GM12878 (cell line): ENCODE measurements around the gene DGKQ. TPM values are rescaled to one million over a fixed set of nuclear protein-coding genes. Genes with fewer than 3 reads are reported as not detected.

Experiments used
- ATAC-seq: fragments of 200-7000 bp; cut with Tn5 transposase; 3 replicates; pipeline ENCODE4 v1.9.1; 2020; ENCODE audit warnings: mild to moderate bottlenecking, moderate library complexity
- BruUV-seq: library from RNA; stranded (reverse); fragments of 400-500 nt; replicated peaks from 2 replicates; lab custom pipeline; 2021; lab: Mats Ljungman, UMichigan
- CTCF ChIA-PET: fragments of 300-600 bp; sonication (Branson Sonifier 250); formaldehyde crosslinking; extraction: SDS; loops from one replicate; lab custom pipeline; 2021; ENCODE audit warnings: inconsistent platforms; lab: Yijun Ruan, JAX
- POLR2A ChIA-PET: fragments of 350-600 bp; formaldehyde crosslinking; extraction: SDS; loops from one replicate; lab custom pipeline; 2021; ENCODE audit warnings: inconsistent platforms; lab: Charles Lee
- RAD21 ChIA-PET: fragments of 300-600 bp; sonication (Branson Sonifier 250); formaldehyde crosslinking; loops from one replicate; lab custom pipeline; 2023; ENCODE audit warnings: antibody characterized with exemption; ENCODE audit not compliant: unreplicated experiment; lab: Charles Lee
- SMC1A ChIA-PET: fragments of 300-600 bp; sonication (Branson Sonifier 250); formaldehyde crosslinking; loops from one replicate; lab custom pipeline; 2023; ENCODE audit not compliant: unreplicated experiment, uncharacterized antibody; lab: Charles Lee
- DNase-seq: peaks from one replicate; pipeline ENCODE4 v3.0.0-alpha.2; 2011; ENCODE audit warnings: low read depth, low spot score
- FAIRE-seq: peaks from 3 replicates; lab custom pipeline; 2011; peaks lifted over from hg19 to GRCh38; lab: Jason Lieb, UNC
- H2AFZ ChIP-seq: 2 replicates; pipeline ENCODE4 v1.6.0; 2011; ENCODE audit warnings: low read depth, low read length, control low read depth; ENCODE audit not compliant: control insufficient read depth
- H3K27ac ChIP-seq: 2 replicates; pipeline ENCODE4 v1.5.1; 2011; ENCODE audit warnings: control low read depth; ENCODE audit not compliant: control insufficient read depth, insufficient read depth
- H3K27me3 ChIP-seq, 2 experiments: replicated peaks in 1 of 2; 2 replicates each; pipeline versions ENCODE4 v1.6.0 to v1.6.1; 2011; ENCODE audit warnings: low read length in 1 of 2; ENCODE audit not compliant: control insufficient read depth in 2 of 2, insufficient read depth in 2 of 2
- H3K36me3 ChIP-seq, 2 experiments: 2 replicates each; pipeline ENCODE4 v1.5.1; 2011; ENCODE audit warnings: low read length in 1 of 2; ENCODE audit not compliant: control insufficient read depth in 2 of 2, insufficient read depth in 2 of 2
- H3K4me1 ChIP-seq: 2 replicates; pipeline ENCODE4 v1.6.1; 2011; ENCODE audit warnings: mild to moderate bottlenecking, low read length, moderate library complexity, mixed read lengths; ENCODE audit not compliant: control insufficient read depth, insufficient read depth
- H3K4me2 ChIP-seq: 2 replicates; pipeline ENCODE4 v1.6.0; 2011; ENCODE audit warnings: control low read depth; ENCODE audit not compliant: control insufficient read depth, insufficient read depth
- H3K4me3 ChIP-seq: fragments of 200-600 bp; sonication (generic); 2 replicates; pipeline ENCODE4 v1.5.1; 2016
- H3K79me2 ChIP-seq: 2 replicates; pipeline ENCODE4 v1.6.0; 2011; ENCODE audit warnings: low read length; ENCODE audit not compliant: control insufficient read depth, insufficient read depth
- H3K9ac ChIP-seq: 2 replicates; pipeline ENCODE4 v1.8.0; 2011; ENCODE audit warnings: low read length, control low read depth, mixed read lengths; ENCODE audit not compliant: control insufficient read depth, insufficient read depth
- H3K9me3 ChIP-seq: replicated peaks from 3 replicates; pipeline ENCODE4 v1.5.1; 2011; ENCODE audit warnings: mild to moderate bottlenecking, low read length; ENCODE audit not compliant: control insufficient read depth, insufficient read depth
- H4K20me1 ChIP-seq: 2 replicates; pipeline ENCODE4 v1.6.0; 2011; ENCODE audit not compliant: control insufficient read depth, insufficient read depth
- CBX5 ChIP-seq: sonication (generic); IDR thresholded peaks from 2 replicates; pipeline ENCODE4 v1.6.1; 2016; ENCODE audit warnings: low read depth, moderate library complexity, mild to moderate bottlenecking, inconsistent platforms
- CREB1 ChIP-seq: IDR thresholded peaks from 2 replicates; pipeline ENCODE4 v1.6.1; 2012; ENCODE audit warnings: low read depth, mild to moderate bottlenecking, inconsistent platforms
- CREM ChIP-seq: IDR thresholded peaks from 2 replicates; pipeline ENCODE4 v1.6.1; 2014; ENCODE audit warnings: antibody characterized with exemption, low read depth
- FOXM1 ChIP-seq: IDR thresholded peaks from 2 replicates; pipeline ENCODE4 v1.6.1; 2012; ENCODE audit warnings: low read depth, mild to moderate bottlenecking, inconsistent platforms, low read length, moderate library complexity
- GATAD2B ChIP-seq: fragments of 450-650 bp; conservative IDR thresholded peaks from 2 replicates; pipeline ENCODE4 v1.6.1; 2017; ENCODE audit warnings: low read depth, mild to moderate bottlenecking, moderate library complexity
- SIX5 ChIP-seq: IDR thresholded peaks from 2 replicates; pipeline ENCODE4 v1.6.1; 2011; ENCODE audit warnings: mild to moderate bottlenecking, low read depth, low read length, moderate library complexity; ENCODE audit not compliant: severe bottlenecking
- ZBTB40 ChIP-seq: fragments of 450-650 bp; IDR thresholded peaks from 2 replicates; pipeline ENCODE4 v1.6.1; 2016; ENCODE audit warnings: mild to moderate bottlenecking, moderate library complexity, borderline replicate concordance
- WGBS: methylation state at CpG from one replicate; pipeline ENCODE4 v1.1.6; 2016; ENCODE audit warnings: low lambda C conversion rate; ENCODE audit not compliant: insufficient replicate concordance, insufficient coverage; ENCODE audit errors: missing lambda C conversion rate; 5-methylcytosine and 5-hydroxymethylcytosine counted together
- in situ Hi-C: fragments of 300-500 bp; cut with MboI; formaldehyde crosslinking; loops from 9 replicates; pipeline ENCODE4 v1.14.3; 2018; ENCODE audit warnings: mixed read lengths
- intact Hi-C: fragments of 100-400 bp; cut with micrococcal nuclease; formaldehyde crosslinking; loops from one replicate; pipeline ENCODE4 v1.14.2; 2022; ENCODE audit not compliant: unreplicated experiment
- polyA plus RNA-seq, 11 experiments: library from polyadenylated mRNA; depleted of rRNA in 4 of 11; unstranded in 6 of 11; stranded (reverse) in 5 of 11; fragments of >200 nt; fragmentation: Nextera tagmentation in 4 of 11; fragmentation: Illumina TruSeq in 1 of 11; extraction: Ambion mirVana in 4 of 11; extraction: Trizol in 1 of 11; gene quantifications; 1 replicate in 1 of 11; 2 replicates in 10 of 11; pipeline versions ENCODE4 v1.2.1 to v1.2.3, GENCODE V29; 2011 to 2016; ENCODE audit warnings: inconsistent platforms in 2 of 11, missing spikeins in 2 of 11, low read depth in 1 of 11
- total RNA-seq, 4 experiments: library from RNA; depleted of rRNA in 3 of 4; stranded (reverse); fragments of >200 nt in 3 of 4; fragmentation: Illumina TruSeq in 1 of 4; extraction: Trizol in 1 of 4; gene quantifications; 2 replicates each; pipeline versions ENCODE4 v1.2.1 to v1.2.3, GENCODE V29; 2013 to 2021
- TF ChIP-seq, protein P1 (sequence below): fragments of 450-650 bp; IDR thresholded peaks from 2 replicates; pipeline ENCODE4 v1.6.1; 2017; ENCODE audit warnings: mild to moderate bottlenecking
- TF ChIP-seq, protein P2 (sequence below): IDR thresholded peaks from 2 replicates; pipeline ENCODE4 v1.6.1; 2011; ENCODE audit warnings: mild to moderate bottlenecking, low read depth, low read length, moderate library complexity; ENCODE audit not compliant: insufficient replicate concordance

Gene DGKQ
- total and polyA plus RNA-seq, 10 of the 15 experiments (the other 5 are each of a cell fraction or from before 2014, with no cell fraction given), result 0.11 to 10.5 (median 1.4) TPM

DNA sequence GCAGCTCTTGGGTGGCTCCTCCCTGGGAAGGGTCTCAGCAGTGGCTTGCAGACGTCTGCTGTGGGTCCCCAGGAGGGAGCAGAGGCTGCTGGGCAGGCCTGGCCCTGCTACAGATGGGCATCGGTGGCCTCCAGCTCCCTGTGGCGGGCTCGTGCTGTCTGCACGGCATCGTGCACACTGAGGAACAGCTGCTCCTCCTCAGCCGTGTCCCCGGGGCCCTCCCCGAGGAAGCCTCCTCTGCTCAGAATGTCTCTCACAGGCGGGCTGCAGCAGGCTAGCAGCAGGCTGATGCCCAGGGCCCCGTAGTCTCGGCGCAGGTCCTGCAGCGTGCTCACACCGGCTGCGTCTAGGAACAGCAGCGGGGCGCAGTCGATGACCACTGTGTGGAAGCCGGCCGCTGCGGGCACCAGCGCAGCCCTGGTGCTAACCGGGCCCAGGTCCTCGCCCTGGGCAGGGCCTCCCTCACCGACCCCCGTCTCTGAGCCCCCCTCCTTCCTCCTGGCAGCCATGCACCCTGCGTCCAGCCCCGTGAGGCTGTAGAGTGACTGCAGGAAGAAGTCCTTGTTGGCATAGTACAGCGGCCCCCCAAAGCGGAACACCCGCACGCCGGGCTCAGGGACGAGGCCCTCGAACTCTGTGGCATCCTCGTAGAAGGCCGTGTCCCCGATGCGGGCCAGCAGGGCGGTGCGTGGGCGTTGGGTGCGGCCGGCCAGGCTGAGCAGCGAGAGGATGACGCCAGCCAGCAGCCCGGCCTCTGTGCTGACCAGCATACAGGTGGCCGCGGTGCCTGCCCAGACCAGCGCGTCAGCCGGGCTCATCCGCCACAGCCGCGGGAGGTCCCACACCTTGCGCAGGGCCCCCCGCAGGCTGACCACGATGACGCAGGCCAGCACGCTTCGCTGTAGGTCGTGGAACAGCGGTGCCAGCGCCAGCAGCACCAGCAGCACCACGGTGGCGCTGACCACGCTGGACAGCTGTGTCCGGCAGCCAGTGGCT lies 15.7 kb upstream of the DGKQ start (continued):
- TF ChIP-seq, protein P1, sequence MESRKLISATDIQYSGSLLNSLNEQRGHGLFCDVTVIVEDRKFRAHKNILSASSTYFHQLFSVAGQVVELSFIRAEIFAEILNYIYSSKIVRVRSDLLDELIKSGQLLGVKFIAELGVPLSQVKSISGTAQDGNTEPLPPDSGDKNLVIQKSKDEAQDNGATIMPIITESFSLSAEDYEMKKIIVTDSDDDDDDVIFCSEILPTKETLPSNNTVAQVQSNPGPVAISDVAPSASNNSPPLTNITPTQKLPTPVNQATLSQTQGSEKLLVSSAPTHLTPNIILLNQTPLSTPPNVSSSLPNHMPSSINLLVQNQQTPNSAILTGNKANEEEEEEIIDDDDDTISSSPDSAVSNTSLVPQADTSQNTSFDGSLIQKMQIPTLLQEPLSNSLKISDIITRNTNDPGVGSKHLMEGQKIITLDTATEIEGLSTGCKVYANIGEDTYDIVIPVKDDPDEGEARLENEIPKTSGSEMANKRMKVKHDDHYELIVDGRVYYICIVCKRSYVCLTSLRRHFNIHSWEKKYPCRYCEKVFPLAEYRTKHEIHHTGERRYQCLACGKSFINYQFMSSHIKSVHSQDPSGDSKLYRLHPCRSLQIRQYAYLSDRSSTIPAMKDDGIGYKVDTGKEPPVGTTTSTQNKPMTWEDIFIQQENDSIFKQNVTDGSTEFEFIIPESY, result no peak

DNA sequence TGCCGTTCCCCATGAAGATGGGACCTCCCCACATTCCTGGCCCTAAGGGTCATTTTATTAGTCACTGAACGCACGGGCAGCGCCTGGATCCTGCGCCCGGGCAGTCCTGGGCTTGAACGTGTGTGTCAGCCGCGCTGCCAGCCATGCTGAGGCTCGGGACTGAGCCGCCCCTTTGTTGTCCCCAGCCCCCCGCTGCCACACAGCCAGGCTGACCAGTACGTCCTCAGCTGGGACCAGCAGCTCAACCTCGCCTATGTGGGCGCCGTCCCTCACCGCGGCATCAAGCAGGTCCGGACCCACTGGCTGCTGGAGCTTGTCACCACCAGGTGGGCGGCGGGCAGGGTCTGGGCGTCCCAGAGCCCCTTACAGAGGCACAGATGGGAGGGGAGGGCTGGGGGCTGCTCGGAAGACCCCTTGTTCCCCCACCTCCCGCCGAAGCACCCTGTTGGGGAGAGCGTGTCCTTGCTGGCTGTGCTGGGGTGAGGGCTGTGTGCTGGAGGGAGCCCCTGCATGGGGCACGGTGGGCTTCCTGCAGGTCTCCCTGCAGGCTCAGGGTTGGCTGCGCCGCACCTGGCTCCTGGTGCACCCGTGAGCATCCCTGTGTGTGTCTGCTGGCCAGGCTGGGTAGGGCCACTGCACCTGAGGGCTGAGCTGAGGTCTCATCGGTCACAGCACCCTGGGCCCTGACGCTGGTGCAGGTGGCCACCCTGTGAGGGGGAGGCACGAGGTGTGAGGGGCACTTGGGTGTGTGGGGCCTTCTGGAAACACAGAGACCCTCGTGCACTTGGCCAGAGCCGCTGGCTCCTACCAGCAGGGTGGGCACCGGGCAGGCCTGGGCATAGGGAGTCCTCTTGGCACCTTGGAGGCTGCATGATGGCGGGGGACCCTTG lies 14.5 kb upstream of the DGKQ start:
- Histone ChIP-seq H3K4me3 (peak overlapping the region; percentile 63), H3K27ac (no peak overlapping the region), H4K20me1 (no peaks in the 10 kb centered on the region), H3K79me2 (no peaks in the 10 kb centered on the region), H3K27me3 (no peaks in the 10 kb centered on the region), H3K4me2 (peak overlapping the region; percentile 90), H3K9me3 (no peaks in the 10 kb centered on the region; the same call in 2 of the 3 replicates), H2AFZ (peak overlapping the region; percentile 23; the same call in 1 of the 2 replicates), H3K4me1 (peaks cover 8% of the 10 kb centered on the region; the same call in 1 of the 2 replicates), H3K36me3 (no peaks in the 10 kb centered on the region), H3K9ac (peak overlapping the region; percentile 45; the same call in 1 of the 2 replicates)
- DNase-seq (no peak), ATAC-seq (no peak), FAIRE-seq (no peak)
- SMC1A ChIA-PET, result interaction anchor here (1.0 to 2.6 kb wide), 5 partner anchors 54 to 245 kb away, joined by 3 to 12 read pairs (median 5); partner anchors contain the start of genes GAK and TMEM175
- intact Hi-C loops (loop anchor here (1.0 to 10.0 kb wide), 4 partner anchors 55 to 245 kb away; partner anchors contain the start of genes GAK and TMEM175), in situ Hi-C loops (no loop called here)
- CTCF ChIA-PET, result interaction anchor here (0.6 to 4.1 kb wide), 21 partner anchors 49 to 486 kb away, joined by 3 to 46 read pairs (median 4); partner anchors contain the start of genes GAK and TMEM175
- POLR2A ChIA-PET, result interaction anchor here (0.5 to 1.9 kb wide), 5 partner anchors 52 to 510 kb away, joined by 3 to 5 read pairs (median 4); partner anchors contain the start of genes GAK and TMEM175
- RAD21 ChIA-PET, result interaction anchor here (0.8 to 5.2 kb wide), 14 partner anchors 55 to 743 kb away, joined by 3 to 48 read pairs (median 4); partner anchors contain the start of genes GAK and TMEM175
- no TSS peak for BruUV-seq
- 68% methylated on average over 37 of the region's 37 CpGs for WGBS
- no peak for TF ChIP-seq GATAD2B
- TF ChIP-seq, protein P2, sequence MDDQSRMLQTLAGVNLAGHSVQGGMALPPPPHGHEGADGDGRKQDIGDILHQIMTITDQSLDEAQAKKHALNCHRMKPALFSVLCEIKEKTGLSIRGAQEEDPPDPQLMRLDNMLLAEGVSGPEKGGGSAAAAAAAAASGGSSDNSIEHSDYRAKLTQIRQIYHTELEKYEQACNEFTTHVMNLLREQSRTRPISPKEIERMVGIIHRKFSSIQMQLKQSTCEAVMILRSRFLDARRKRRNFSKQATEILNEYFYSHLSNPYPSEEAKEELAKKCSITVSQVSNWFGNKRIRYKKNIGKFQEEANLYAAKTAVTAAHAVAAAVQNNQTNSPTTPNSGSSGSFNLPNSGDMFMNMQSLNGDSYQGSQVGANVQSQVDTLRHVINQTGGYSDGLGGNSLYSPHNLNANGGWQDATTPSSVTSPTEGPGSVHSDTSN, result no peak
- TF ChIP-seq CREM, result no peak
- no peak for TF ChIP-seq ZBTB40
- TF ChIP-seq CREB1, result no peak
- no peak for TF ChIP-seq CBX5
- no peak for TF ChIP-seq SIX5
- TF ChIP-seq FOXM1, result no peak
